HEK293T (cell line): ENCODE measurements around the gene ZMIZ1.

Experiments used
- CTCF ChIA-PET: fragments of 350-600 bp; formaldehyde crosslinking; extraction: SDS; loops from one replicate; lab custom pipeline; 2021; ENCODE audit warnings: antibody characterized with exemption, inconsistent platforms; lab: Yijun Ruan, JAX
- POLR2A ChIA-PET: fragments of 350-600 bp; formaldehyde crosslinking; extraction: SDS; loops from one replicate; lab custom pipeline; 2020; ENCODE audit warnings: antibody characterized with exemption, inconsistent platforms; lab: Yijun Ruan, JAX
- DNase-seq: peaks from one replicate; pipeline ENCODE4 v3.0.0; 2012; ENCODE audit warnings: mixed read lengths; ENCODE audit errors: extremely low spot score
- ARNT ChIP-seq: fragments of 450-650 bp; IDR thresholded peaks from 2 replicates; pipeline ENCODE4 v1.6.1; 2017; ENCODE audit warnings: mild to moderate bottlenecking
- BHLHE40 ChIP-seq: fragments of 450-650 bp; IDR thresholded peaks from 2 replicates; pipeline ENCODE4 v1.6.1; 2016; ENCODE audit warnings: mild to moderate bottlenecking, moderate library complexity, borderline replicate concordance
- CTBP1 ChIP-seq: fragments of 450-650 bp; IDR thresholded peaks from 2 replicates; pipeline ENCODE4 v1.6.1; 2016; ENCODE audit warnings: borderline replicate concordance
- ELF4 ChIP-seq: fragments of 450-650 bp; IDR thresholded peaks from 2 replicates; pipeline ENCODE4 v1.6.1; 2017; ENCODE audit warnings: antibody characterized with exemption
- FOXA1 ChIP-seq: fragments of 450-650 bp; IDR thresholded peaks from 2 replicates; pipeline ENCODE4 v1.6.1; 2016; ENCODE audit warnings: mild to moderate bottlenecking
- FOXK2 ChIP-seq: fragments of 450-650 bp; IDR thresholded peaks from 2 replicates; pipeline ENCODE4 v1.6.1; 2016; ENCODE audit warnings: mild to moderate bottlenecking
- FOXM1 ChIP-seq: fragments of 450-650 bp; IDR thresholded peaks from 2 replicates; pipeline ENCODE4 v1.6.1; 2017; ENCODE audit warnings: mild to moderate bottlenecking, borderline replicate concordance
- HDGF ChIP-seq: fragments of 450-650 bp; IDR thresholded peaks from 2 replicates; pipeline ENCODE4 v1.6.1; 2017; ENCODE audit warnings: antibody characterized with exemption, borderline replicate concordance
- L3MBTL2 ChIP-seq: fragments of 450-650 bp; conservative IDR thresholded peaks from 2 replicates; pipeline ENCODE4 v1.6.1; 2016; ENCODE audit warnings: mild to moderate bottlenecking
- LEF1 ChIP-seq: fragments of 450-650 bp; IDR thresholded peaks from 2 replicates; pipeline ENCODE4 v1.6.1; 2017; ENCODE audit warnings: mild to moderate bottlenecking, borderline replicate concordance
- NFRKB ChIP-seq: fragments of 450-650 bp; IDR thresholded peaks from 2 replicates; pipeline ENCODE4 v1.6.1; 2016; ENCODE audit warnings: mild to moderate bottlenecking, moderate library complexity
- SP1 ChIP-seq: fragments of 450-650 bp; IDR thresholded peaks from 2 replicates; pipeline ENCODE4 v1.6.1; 2017
- SUZ12 ChIP-seq: fragments of 450-650 bp; IDR thresholded peaks from 2 replicates; pipeline ENCODE4 v1.6.1; 2016; ENCODE audit warnings: mild to moderate bottlenecking
- TARDBP ChIP-seq: fragments of 450-650 bp; IDR thresholded peaks from 2 replicates; pipeline ENCODE4 v1.6.1; 2016
- ZNF384 ChIP-seq: fragments of 450-650 bp; IDR thresholded peaks from 2 replicates; pipeline ENCODE4 v1.6.1; 2016
- TF ChIP-seq, protein P1 (sequence below): fragments of 450-650 bp; IDR thresholded peaks from 2 replicates; pipeline ENCODE4 v1.6.1; 2016

ZMIZ1 gene

GRCh38 chr10:79184657-79185056 is 115.9 kb downstream of the ZMIZ1 start:
- TF ChIP-seq NFRKB: no peak
- TF ChIP-seq FOXK2: no peak
- TF ChIP-seq LEF1: no peak
- no peak for TF ChIP-seq TARDBP
- TF ChIP-seq CTBP1: no peak
- no peak for TF ChIP-seq FOXM1
- TF ChIP-seq SUZ12: no peak
- TF ChIP-seq ARNT: no peak
- TF ChIP-seq ELF4: no peak
- TF ChIP-seq FOXA1: no peak
- no peak for TF ChIP-seq ZNF384
- TF ChIP-seq BHLHE40: no peak
- no peak for TF ChIP-seq L3MBTL2
- no peak for TF ChIP-seq HDGF
- TF ChIP-seq SP1: no peak
- TF ChIP-seq, protein P1, sequence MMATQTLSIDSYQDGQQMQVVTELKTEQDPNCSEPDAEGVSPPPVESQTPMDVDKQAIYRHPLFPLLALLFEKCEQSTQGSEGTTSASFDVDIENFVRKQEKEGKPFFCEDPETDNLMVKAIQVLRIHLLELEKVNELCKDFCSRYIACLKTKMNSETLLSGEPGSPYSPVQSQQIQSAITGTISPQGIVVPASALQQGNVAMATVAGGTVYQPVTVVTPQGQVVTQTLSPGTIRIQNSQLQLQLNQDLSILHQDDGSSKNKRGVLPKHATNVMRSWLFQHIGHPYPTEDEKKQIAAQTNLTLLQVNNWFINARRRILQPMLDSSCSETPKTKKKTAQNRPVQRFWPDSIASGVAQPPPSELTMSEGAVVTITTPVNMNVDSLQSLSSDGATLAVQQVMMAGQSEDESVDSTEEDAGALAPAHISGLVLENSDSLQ: no peak
- POLR2A ChIA-PET: no interaction called here
- CTCF ChIA-PET: no interaction called here
- DNase-seq: no peak

GRCh38 chr10:79185067-79185774 is 116.5 kb downstream of the ZMIZ1 start:
- TF ChIP-seq FOXM1 (no peak), TARDBP (no peak), SUZ12 (no peak), BHLHE40 (no peak)
- CTCF ChIA-PET: no interaction called here
- POLR2A ChIA-PET: no interaction called here
- DNase-seq: no peak

DNA sequence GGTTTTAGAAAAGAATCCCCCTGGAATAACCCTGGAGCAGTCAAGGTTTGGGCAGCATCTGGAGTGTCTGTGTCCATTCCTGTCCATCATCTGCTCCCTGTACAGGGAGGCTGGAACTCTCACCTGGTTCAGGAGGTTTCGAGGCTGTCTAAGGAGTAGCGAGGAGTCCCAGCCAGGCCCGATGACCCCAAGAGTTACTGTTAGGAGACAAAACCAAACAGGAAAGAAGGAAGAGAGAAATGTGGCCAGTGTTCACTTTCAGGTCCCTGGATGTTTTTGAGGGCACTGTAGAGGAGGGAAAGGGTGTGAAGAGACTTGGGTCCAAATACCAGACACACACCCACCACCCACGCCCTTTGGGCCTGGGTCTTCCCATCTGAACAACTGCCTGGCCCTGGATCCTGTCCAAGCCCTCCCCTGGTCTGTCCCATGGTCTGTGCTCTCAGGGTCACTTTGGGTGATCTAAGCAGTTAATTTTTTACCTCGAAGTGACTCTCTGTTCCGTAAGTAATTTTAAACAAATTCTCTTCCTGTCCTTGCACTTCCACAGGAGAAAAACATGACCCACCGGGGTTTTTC is 117.1 kb downstream of the ZMIZ1 start:
- ChIA-PET POLR2A (no interaction called here), CTCF (no interaction called here)
- TF ChIP-seq CTBP1 (no peak), FOXA1 (no peak), ELF4 (no peak), SP1 (no peak), SUZ12 (no peak), FOXK2 (no peak), NFRKB (no peak), TARDBP (no peak), ARNT (no peak), ZNF384 (no peak), HDGF (no peak), L3MBTL2 (no peak), LEF1 (no peak), FOXM1 (no peak), BHLHE40 (no peak)
- TF ChIP-seq, protein P1: no peak
- no peak for DNase-seq

- TF ChIP-seq LEF1 (no peak), HDGF (no peak), FOXK2 (no peak), FOXA1 (no peak), NFRKB (no peak), ELF4 (no peak), L3MBTL2 (no peak), ARNT (no peak), FOXM1 (no peak), CTBP1 (no peak), SUZ12 (no peak), TARDBP (no peak), SP1 (no peak), BHLHE40 (no peak), ZNF384 (no peak)
- TF ChIP-seq, protein P1: no peak
- ChIA-PET POLR2A (no interaction called here), CTCF (no interaction called here)
- no peak for DNase-seq
Measured at GRCh38 chr10:79186486-79187120, 117.8 kb downstream of the ZMIZ1 start.

DNA sequence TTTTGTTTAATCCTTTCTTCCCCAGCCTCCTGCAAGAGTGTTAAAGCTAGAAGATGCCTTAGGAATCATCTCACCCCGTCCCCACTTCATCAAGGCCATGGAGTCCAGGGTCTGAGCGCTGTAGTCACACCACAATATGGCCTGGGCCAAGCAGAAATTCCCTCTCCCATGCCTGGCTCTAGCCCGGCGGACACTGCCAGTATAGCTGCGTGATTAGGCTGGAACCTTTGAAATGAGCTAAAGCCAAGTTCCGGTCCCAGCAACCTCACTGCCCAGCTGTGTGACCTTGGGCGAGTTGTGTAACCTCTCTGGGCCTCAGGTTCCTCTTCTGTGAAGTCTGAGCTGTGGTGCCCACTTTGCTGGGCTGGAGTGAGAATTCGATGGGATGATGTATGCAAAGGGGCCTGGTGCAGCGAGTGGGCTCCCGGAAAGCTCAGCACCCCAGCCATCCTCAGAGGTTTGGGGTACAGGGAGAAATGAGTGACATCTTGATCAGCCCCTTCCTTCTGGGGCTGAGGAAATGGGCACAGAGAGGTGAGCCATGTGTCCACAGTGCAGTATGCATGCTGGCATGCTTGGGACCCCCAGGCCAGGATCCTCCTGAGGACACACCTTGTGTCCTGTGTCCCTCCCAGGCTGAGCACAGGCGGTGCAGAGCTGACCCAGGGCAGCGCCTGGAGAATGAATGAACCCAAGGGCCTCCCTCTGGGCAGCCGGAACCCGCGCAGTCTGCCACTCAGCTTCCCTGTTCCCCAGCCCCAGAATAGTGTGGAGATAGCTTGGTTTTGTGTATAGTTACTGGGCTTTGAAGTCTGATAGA is 118.6 kb downstream of the ZMIZ1 start:
- ChIA-PET POLR2A (no interaction called here), CTCF (no interaction called here)
- no peak for DNase-seq
- TF ChIP-seq L3MBTL2: no peak
- TF ChIP-seq ELF4: no peak
- TF ChIP-seq NFRKB: no peak
